Endothelial cell of umbilical vein (primary cell): Measurements from ENCODE around the gene CTTNBP2NL. TPM values are rescaled to one million over a fixed set of nuclear protein-coding genes. Genes with fewer than 3 reads are reported as not detected.

ENCODE experiments used
- BruUV-seq: library from RNA; stranded (reverse); fragments of 400-500 nt; replicated peaks from 2 replicates; lab custom pipeline; 2021; lab: Mats Ljungman, UMichigan
- CTCF ChIA-PET: fragments of 300-600, 350-600 bp; sonication (Branson Sonifier 250); formaldehyde crosslinking; loops from one replicate; lab custom pipeline; 2021; ENCODE audit warnings: antibody characterized with exemption, inconsistent platforms; lab: Charles Lee
- POLR2A ChIA-PET: fragments of 300-600, 350-600 bp; sonication (Branson Sonifier 250); formaldehyde crosslinking; loops from one replicate; lab custom pipeline; 2021; ENCODE audit warnings: antibody characterized with exemption, inconsistent platforms; lab: Charles Lee
- DNase-seq: peaks from one replicate; pipeline ENCODE4 v3.0.0-alpha.2; 2011; ENCODE audit warnings: low read depth, low spot score
- FAIRE-seq: peaks from 2 replicates; lab custom pipeline; 2011; peaks lifted over from hg19 to GRCh38; lab: Jason Lieb, UNC
- H2AFZ ChIP-seq: 2 replicates; pipeline ENCODE4 v1.6.0; 2012; ENCODE audit warnings: low read depth, low read length, control low read depth, inconsistent platforms
- H3K27ac ChIP-seq: 2 replicates; pipeline ENCODE4 v1.5.1; 2011; ENCODE audit warnings: low read depth, mild to moderate bottlenecking, control low read depth, low read length, moderate library complexity; ENCODE audit not compliant: insufficient read depth
- H3K27me3 ChIP-seq, 2 experiments: 2 replicates each; pipeline versions ENCODE4 v1.6.0 to v1.6.1; 2011; ENCODE audit warnings: low read length in 2 of 2, mixed read lengths in 1 of 2; ENCODE audit not compliant: control insufficient read depth in 2 of 2, insufficient read depth in 2 of 2
- H3K36me3 ChIP-seq, 2 experiments: 2 replicates in 1 of 2; 3 replicates in 1 of 2; pipeline ENCODE4 v1.5.1; 2011; ENCODE audit warnings: low read length in 2 of 2, mild to moderate bottlenecking in 1 of 2, moderate library complexity in 1 of 2; ENCODE audit not compliant: control insufficient read depth in 2 of 2, insufficient read depth in 2 of 2; ENCODE audit errors: extremely low read depth in 1 of 2
- H3K4me1 ChIP-seq: 3 replicates; pipeline ENCODE4 v1.5.1; 2011; ENCODE audit warnings: mild to moderate bottlenecking, low read length; ENCODE audit not compliant: control insufficient read depth, insufficient read depth; ENCODE audit errors: extremely low read depth
- H3K4me2 ChIP-seq: 2 replicates; pipeline ENCODE4 v1.6.1; 2011; ENCODE audit warnings: low read length, control low read depth, mixed read lengths; ENCODE audit not compliant: insufficient read depth
- H3K4me3 ChIP-seq, 3 experiments: fragments of 200-600 bp in 1 of 3; sonication (generic), shearing (Covaris generic) in 1 of 3; replicated peaks in 1 of 3; 2 replicates each; pipeline ENCODE4 v1.5.1; 2011 to 2016; ENCODE audit warnings: control low read depth in 3 of 3, low read length in 3 of 3, mild to moderate bottlenecking in 2 of 3, inconsistent platforms in 1 of 3, low read depth in 1 of 3, moderate library complexity in 1 of 3; ENCODE audit not compliant: insufficient read depth in 1 of 3
- H3K79me2 ChIP-seq: 2 replicates; pipeline ENCODE4 v1.6.0; 2012; ENCODE audit warnings: low read length, inconsistent platforms; ENCODE audit not compliant: control insufficient read depth, insufficient read depth
- H3K9ac ChIP-seq: replicated peaks from 2 replicates; pipeline ENCODE3; 2011; ENCODE audit warnings: low read length, control low read depth; ENCODE audit not compliant: insufficient read depth; ENCODE audit errors: extremely low read depth
- H3K9me1 ChIP-seq: replicated peaks from 3 replicates; pipeline ENCODE4 v1.6.0; 2011; ENCODE audit warnings: mild to moderate bottlenecking, low read length; ENCODE audit not compliant: control insufficient read depth, insufficient read depth; ENCODE audit errors: extremely low read depth
- H3K9me3 ChIP-seq: replicated peaks from 2 replicates; pipeline ENCODE4 v1.5.1; 2012; ENCODE audit warnings: low read length, inconsistent platforms; ENCODE audit not compliant: control insufficient read depth, insufficient read depth
- H4K20me1 ChIP-seq: replicated peaks from 2 replicates; pipeline ENCODE3; 2011; ENCODE audit warnings: mild to moderate bottlenecking, low read length; ENCODE audit not compliant: control insufficient read depth, insufficient read depth; ENCODE audit errors: extremely low read depth
- EZH2 ChIP-seq: IDR thresholded peaks from 2 replicates; pipeline ENCODE4 v1.6.1; 2012; ENCODE audit warnings: borderline replicate concordance, low read depth, mild to moderate bottlenecking, moderate library complexity, low read length, inconsistent platforms; ENCODE audit not compliant: severe bottlenecking
- FOS ChIP-seq: IDR thresholded peaks from 2 replicates; pipeline ENCODE4 v1.6.1; 2011; ENCODE audit warnings: mild to moderate bottlenecking, low read length, moderate library complexity, borderline replicate concordance; ENCODE audit not compliant: insufficient read depth
- GATA2 ChIP-seq: IDR thresholded peaks from 2 replicates; pipeline ENCODE4 v1.7.0; 2011; ENCODE audit warnings: low read depth, mild to moderate bottlenecking, moderate library complexity, mixed read lengths, low read length; ENCODE audit not compliant: insufficient read length, insufficient read depth
- JUN ChIP-seq: IDR thresholded peaks from 2 replicates; pipeline ENCODE4 v1.6.1; 2011; ENCODE audit warnings: borderline replicate concordance, low read depth; ENCODE audit not compliant: insufficient read length, insufficient read depth
- MAX ChIP-seq: IDR thresholded peaks from 2 replicates; pipeline ENCODE4 v1.6.1; 2011; ENCODE audit not compliant: insufficient read depth, insufficient read length
- MYC ChIP-seq: IDR thresholded peaks from one replicate; pipeline ENCODE4 v1.6.1; 2011; ENCODE audit warnings: mild to moderate bottlenecking, low read depth, low read length
- POLR2A ChIP-seq: IDR thresholded peaks from 2 replicates; pipeline ENCODE4 v1.6.1; 2012; ENCODE audit warnings: low read depth, mild to moderate bottlenecking, control low read depth, low read length
- POLR2AphosphoS5 ChIP-seq: IDR thresholded peaks from 2 replicates; pipeline ENCODE4 v1.6.1; 2012; ENCODE audit warnings: low read depth, mild to moderate bottlenecking, control low read depth, low read length, moderate library complexity; ENCODE audit not compliant: insufficient read depth
- dilution Hi-C: fragments of 300-500 bp; cut with MboI; formaldehyde crosslinking; loops from one replicate; pipeline ENCODE4 v1.15.0; 2019; ENCODE audit warnings: low sequenced_read_pairs; ENCODE audit not compliant: extremely low pct_ligation_motif_present
- intact Hi-C: fragments of 100-400 bp; cut with micrococcal nuclease; formaldehyde crosslinking; loops from one replicate; pipeline ENCODE4 v1.10.0; 2022
- polyA plus RNA-seq, 4 experiments: library from polyadenylated mRNA; depleted of rRNA in 3 of 4; stranded (reverse) in 3 of 4; unstranded in 1 of 4; fragments of >200 nt; gene quantifications; 2 replicates each; pipeline versions ENCODE4 v1.2.1 to v1.2.3, GENCODE V29; 2011 to 2012; ENCODE audit warnings: missing spikeins in 1 of 4
- total RNA-seq: library from RNA; stranded (reverse); gene quantifications from 2 replicates; pipeline ENCODE4 v1.2.3, GENCODE V29; 2021
- TF ChIP-seq, protein P1 (sequence below), 2 donors: IDR thresholded peaks; 1 replicate in 1 of 2; 2 replicates in 1 of 2; pipeline ENCODE4 v1.5.1; 2011; ENCODE audit warnings: low read length in 2 of 2, mild to moderate bottlenecking in 2 of 2, moderate library complexity in 2 of 2, control low read depth in 1 of 2, inconsistent platforms in 1 of 2, low read depth in 1 of 2; ENCODE audit not compliant: insufficient read depth in 1 of 2; ENCODE audit errors: extremely low read depth in 1 of 2

Gene CTTNBP2NL
- total and polyA plus RNA-seq, 2 donors (not counting 3 experiments of a cell fraction or from before 2014, with no cell fraction given) = 21.5 to 94.4 TPM

- dilution Hi-C loops = no loop called here
- Histone ChIP-seq H3K9me3 (no peaks in the 10 kb centered on the region), H3K79me2 (peaks cover 8% of the 10 kb centered on the region), H3K4me1 (peaks cover 42% of the 10 kb centered on the region), H3K36me3 (no peaks in the 10 kb centered on the region), H3K27me3 (no peaks in the 10 kb centered on the region), H3K9me1 (no peaks in the 10 kb centered on the region), H2AFZ (no peak overlapping the region), H3K4me2 (no peak overlapping the region), H3K4me3 (no peak overlapping the region), H3K27ac (peak overlapping the region; percentile 100), H4K20me1 (no peaks in the 10 kb centered on the region), H3K9ac (no peak overlapping the region)
- DNase-seq (peak; percentile 27), FAIRE-seq (no peak)
- ChIA-PET POLR2A (no interaction called here), CTCF (interaction anchor here (1.4 kb wide), 1 partner anchor 17 kb away, joined by 3 read pairs; no protein-coding TSS in a partner anchor)
- intact Hi-C loops = no loop called here
- no TSS peak for BruUV-seq
- TF ChIP-seq GATA2 = peak; percentile 35
- TF ChIP-seq, protein P1, sequence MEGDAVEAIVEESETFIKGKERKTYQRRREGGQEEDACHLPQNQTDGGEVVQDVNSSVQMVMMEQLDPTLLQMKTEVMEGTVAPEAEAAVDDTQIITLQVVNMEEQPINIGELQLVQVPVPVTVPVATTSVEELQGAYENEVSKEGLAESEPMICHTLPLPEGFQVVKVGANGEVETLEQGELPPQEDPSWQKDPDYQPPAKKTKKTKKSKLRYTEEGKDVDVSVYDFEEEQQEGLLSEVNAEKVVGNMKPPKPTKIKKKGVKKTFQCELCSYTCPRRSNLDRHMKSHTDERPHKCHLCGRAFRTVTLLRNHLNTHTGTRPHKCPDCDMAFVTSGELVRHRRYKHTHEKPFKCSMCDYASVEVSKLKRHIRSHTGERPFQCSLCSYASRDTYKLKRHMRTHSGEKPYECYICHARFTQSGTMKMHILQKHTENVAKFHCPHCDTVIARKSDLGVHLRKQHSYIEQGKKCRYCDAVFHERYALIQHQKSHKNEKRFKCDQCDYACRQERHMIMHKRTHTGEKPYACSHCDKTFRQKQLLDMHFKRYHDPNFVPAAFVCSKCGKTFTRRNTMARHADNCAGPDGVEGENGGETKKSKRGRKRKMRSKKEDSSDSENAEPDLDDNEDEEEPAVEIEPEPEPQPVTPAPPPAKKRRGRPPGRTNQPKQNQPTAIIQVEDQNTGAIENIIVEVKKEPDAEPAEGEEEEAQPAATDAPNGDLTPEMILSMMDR (IDR thresholded peaks at IDR 0.05; ENCODE audit: extremely low read depth in 1 of 2, insufficient read depth in 1 of 2, low read depth in 1 of 2, low read length in 2 of 2) = no peak
Measured at GRCh38 chr1:112386731-112387346, 9.2 kb upstream of the CTTNBP2NL start.

GRCh38 chr1:112387807-112388206, 8.2 kb upstream of the CTTNBP2NL start:
- ChIA-PET POLR2A (no interaction called here), CTCF (interaction anchor here (1.4 kb wide), 1 partner anchor 18 kb away, joined by 3 read pairs; no protein-coding TSS in a partner anchor)
- no peak for DNase-seq
- H3K4me2 ChIP-seq = peak overlapping the region; percentile 59
- no TSS peak for BruUV-seq
- peaks cover 17% of the 10 kb centered on the region for H3K79me2 ChIP-seq
- no peaks in the 10 kb centered on the region for H3K9me3 ChIP-seq
- peaks cover 48% of the 10 kb centered on the region for H3K4me1 ChIP-seq
- peak overlapping the region; percentile 80 for H3K9ac ChIP-seq
- H2AFZ ChIP-seq = no peak overlapping the region
- no peaks in the 10 kb centered on the region for H3K9me1 ChIP-seq
- H3K27me3 ChIP-seq = no peaks in the 10 kb centered on the region
- H3K27ac ChIP-seq = peak overlapping the region; percentile 100
- peak; percentile 33 for FAIRE-seq
- intact Hi-C loops = loop anchor here (1.0 to 2.0 kb wide), 4 partner anchors 19 to 481 kb away; no protein-coding TSS in a partner anchor
- dilution Hi-C loops = no loop called here
- H4K20me1 ChIP-seq = no peaks in the 10 kb centered on the region
- H3K36me3 ChIP-seq = no peaks in the 10 kb centered on the region
- no peak for TF ChIP-seq FOS
- TF ChIP-seq GATA2 = no peak
- no peak for TF ChIP-seq MYC
- no peak for TF ChIP-seq JUN
- TF ChIP-seq, protein P1 (IDR thresholded peaks at IDR 0.05; ENCODE audit: extremely low read depth in 1 of 2, insufficient read depth in 1 of 2, low read depth in 1 of 2, low read length in 2 of 2) = no peak
- no peak for TF ChIP-seq POLR2A
- no peak for TF ChIP-seq EZH2
- TF ChIP-seq POLR2AphosphoS5 = no peak
- no peak for TF ChIP-seq MAX
- peak overlapping the region in 1 of 3 experiments; percentile 1 for H3K4me3 ChIP-seq
